ENCODE data around the gene APEX2.

DNA sequence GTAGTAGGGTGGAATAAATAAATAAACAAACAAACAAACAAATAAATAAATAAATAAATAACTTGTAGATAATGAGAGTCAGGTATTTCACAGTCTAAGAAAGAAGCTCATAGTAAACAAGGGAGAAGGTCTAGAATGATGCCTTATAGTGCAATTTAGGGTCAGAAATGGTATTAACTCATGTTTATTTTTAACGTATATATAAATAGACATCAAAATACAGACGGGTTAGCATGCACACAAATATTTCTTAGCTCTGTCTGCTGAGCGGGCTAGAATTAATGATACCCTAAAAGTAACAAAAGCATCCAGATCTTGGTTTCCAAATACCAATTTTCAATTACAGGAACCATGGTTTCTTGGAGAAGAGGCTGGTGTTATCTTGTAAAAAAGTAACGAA is 22.8 kb upstream of the APEX2 start:
- TF ChIP-seq, protein P1, sequence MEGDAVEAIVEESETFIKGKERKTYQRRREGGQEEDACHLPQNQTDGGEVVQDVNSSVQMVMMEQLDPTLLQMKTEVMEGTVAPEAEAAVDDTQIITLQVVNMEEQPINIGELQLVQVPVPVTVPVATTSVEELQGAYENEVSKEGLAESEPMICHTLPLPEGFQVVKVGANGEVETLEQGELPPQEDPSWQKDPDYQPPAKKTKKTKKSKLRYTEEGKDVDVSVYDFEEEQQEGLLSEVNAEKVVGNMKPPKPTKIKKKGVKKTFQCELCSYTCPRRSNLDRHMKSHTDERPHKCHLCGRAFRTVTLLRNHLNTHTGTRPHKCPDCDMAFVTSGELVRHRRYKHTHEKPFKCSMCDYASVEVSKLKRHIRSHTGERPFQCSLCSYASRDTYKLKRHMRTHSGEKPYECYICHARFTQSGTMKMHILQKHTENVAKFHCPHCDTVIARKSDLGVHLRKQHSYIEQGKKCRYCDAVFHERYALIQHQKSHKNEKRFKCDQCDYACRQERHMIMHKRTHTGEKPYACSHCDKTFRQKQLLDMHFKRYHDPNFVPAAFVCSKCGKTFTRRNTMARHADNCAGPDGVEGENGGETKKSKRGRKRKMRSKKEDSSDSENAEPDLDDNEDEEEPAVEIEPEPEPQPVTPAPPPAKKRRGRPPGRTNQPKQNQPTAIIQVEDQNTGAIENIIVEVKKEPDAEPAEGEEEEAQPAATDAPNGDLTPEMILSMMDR (IDR thresholded peaks at IDR 0.05 in 8 of 11, conservative IDR thresholded peaks at IDR 0.05 in 3 of 11) = no peak
- TF ChIP-seq POLR2AphosphoS5 (IDR thresholded peaks at IDR 0.05) (no peak), POLR2A (IDR thresholded peaks at IDR 0.05) (no peak)
